HG03432 (cell line): ENCODE results near the gene FAM25C.
"Not testable (repeated sequence)": the region's sequence is repeated elsewhere in the genome, so short reads cannot be mapped to it uniquely, and the experiment has no call there.

Experiments
- ATAC-seq: cut with Tn5 transposase; IDR thresholded peaks from one replicate; pipeline ENCODE4 v1.9.1; 2021; ENCODE audit warnings: mild to moderate bottlenecking, moderate library complexity; ENCODE audit not compliant: unreplicated experiment

Gene FAM25C

GRCh38 chr10:47999691-48000090, at the start of gene FAM25C:
Gene FAM25C (minus strand): TSS chr10:47999791. CDS start chr10:47999765, 26 bp downstream.
- not testable (repeated sequence) for ATAC-seq

- ATAC-seq = not testable (repeated sequence)
Measured at GRCh38 chr10:48044557-48044956, 45.0 kb upstream of the FAM25C start.

- ATAC-seq = not testable (repeated sequence)
Measured at GRCh38 chr10:48031390-48031789, 31.8 kb upstream of the FAM25C start.

GRCh38 chr10:48002306-48002705, 2.7 kb upstream of the FAM25C start:
- ATAC-seq = not testable (repeated sequence)

- ATAC-seq = not testable (repeated sequence)
Measured at GRCh38 chr10:47994045-47994444, 5.5 kb downstream of the FAM25C start.

GRCh38 chr10:47992560-47992959, 7.0 kb downstream of the FAM25C start:
- ATAC-seq = not testable (repeated sequence)

- ATAC-seq = not testable (repeated sequence)
Measured at GRCh38 chr10:47991706-47992105, 7.9 kb downstream of the FAM25C start.

- not testable (repeated sequence) for ATAC-seq
Measured at GRCh38 chr10:47990097-47990496, 9.5 kb downstream of the FAM25C start.

- ATAC-seq = not testable (repeated sequence)
Measured at GRCh38 chr10:47989542-47989950, 10.0 kb downstream of the FAM25C start.

GRCh38 chr10:47988718-47989541, 10.7 kb downstream of the FAM25C start:
- not testable (repeated sequence) for ATAC-seq

GRCh38 chr10:47987952-47988351, 11.6 kb downstream of the FAM25C start:
- not testable (repeated sequence) for ATAC-seq

GRCh38 chr10:47986413-47987230, 13.0 kb downstream of the FAM25C start:
- ATAC-seq = peak; percentile 44

GRCh38 chr10:47975409-47975808, 24.2 kb downstream of the FAM25C start:
- not testable (repeated sequence) for ATAC-seq

- ATAC-seq = not testable (repeated sequence)
Measured at GRCh38 chr10:47973131-47973530, 26.5 kb downstream of the FAM25C start.

GRCh38 chr10:47972077-47972476, 27.5 kb downstream of the FAM25C start:
- ATAC-seq = not testable (repeated sequence)

- not testable (repeated sequence) for ATAC-seq
Measured at GRCh38 chr10:47971598-47971997, 28.0 kb downstream of the FAM25C start.

- not testable (repeated sequence) for ATAC-seq
Measured at GRCh38 chr10:47970047-47970446, 29.5 kb downstream of the FAM25C start.

- ATAC-seq = peak; percentile 74
Measured at GRCh38 chr10:47968988-47969387, 30.6 kb downstream of the FAM25C start.

GRCh38 chr10:47964280-47965063, 35.1 kb downstream of the FAM25C start:
- ATAC-seq = not testable (repeated sequence)

GRCh38 chr10:47962785-47963184, 36.8 kb downstream of the FAM25C start:
- ATAC-seq = not testable (repeated sequence)

GRCh38 chr10:47960699-47961098, 38.9 kb downstream of the FAM25C start:
- not testable (repeated sequence) for ATAC-seq
